Nephron progenitor cell (in vitro differentiated cells): ENCODE data around the gene NDUFS7.

Source experiments
- DNase-seq: peaks from one replicate; pipeline ENCODE4 v3.0.0; 2021
- H3K27ac Mint-ChIP-seq: 2 replicates; pipeline ENCODE4 v1.8.0; 2021; ENCODE audit warnings: mild to moderate bottlenecking, moderate library complexity, mixed read lengths
- H3K27me3 Mint-ChIP-seq: 2 replicates; pipeline ENCODE4 v1.8.0; 2021; ENCODE audit warnings: mild to moderate bottlenecking, low read depth, mixed read lengths; ENCODE audit not compliant: poor library complexity
- H3K36me3 Mint-ChIP-seq: 2 replicates; pipeline ENCODE4 v1.8.0; 2021; ENCODE audit warnings: low read depth, mixed read lengths
- H3K4me1 Mint-ChIP-seq: 2 replicates; pipeline ENCODE4 v1.8.0; 2021; ENCODE audit warnings: mixed read lengths
- H3K4me3 Mint-ChIP-seq: 2 replicates; pipeline ENCODE4 v1.8.0; 2021; ENCODE audit warnings: mild to moderate bottlenecking, moderate library complexity, mixed read lengths
- H3K9me3 Mint-ChIP-seq: 2 replicates; pipeline ENCODE4 v1.8.0; 2021; ENCODE audit warnings: mild to moderate bottlenecking, moderate library complexity, mixed read lengths
- TF ChIP-seq, protein P1 (sequence below): fragments of 200-600 bp; sonication (generic); IDR thresholded peaks from 2 replicates; pipeline ENCODE4 v1.5.0; 2021; ENCODE audit warnings: antibody characterized with exemption

The NDUFS7 gene

DNA sequence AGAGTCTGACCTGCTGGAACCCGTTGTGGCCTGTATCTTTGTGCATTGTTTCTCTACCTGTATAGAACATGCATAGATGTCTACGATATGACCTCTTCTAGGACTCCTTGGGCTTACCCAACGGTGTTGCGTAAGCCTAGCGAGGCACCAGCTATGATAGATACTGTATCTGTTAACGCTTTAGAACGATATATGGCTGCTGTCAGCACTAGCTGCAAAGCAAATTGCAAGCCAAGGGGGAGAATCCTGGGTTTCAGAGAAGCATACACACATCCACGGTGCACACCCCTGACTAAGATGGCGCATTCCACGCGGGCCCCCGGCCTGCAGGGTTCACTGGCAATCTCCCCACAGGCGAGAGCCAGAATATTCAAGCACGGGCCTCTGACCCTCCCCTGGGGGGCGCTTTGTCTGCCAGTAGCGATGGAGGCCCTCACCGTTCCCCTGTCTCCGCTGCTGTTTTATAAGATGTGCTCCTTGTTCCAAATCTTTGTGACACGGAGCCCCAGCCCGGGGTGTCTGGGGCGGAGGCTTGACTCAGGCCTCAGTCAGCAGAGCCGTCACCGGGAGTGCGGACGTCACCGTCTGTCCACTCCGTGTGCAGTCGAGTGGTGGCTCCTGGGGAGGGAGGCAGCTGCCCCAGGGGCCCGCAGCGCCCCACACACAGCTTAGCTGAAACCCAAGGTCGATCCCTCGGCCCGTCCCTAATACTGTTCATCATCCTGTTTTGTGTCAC lies 41.6 kb downstream of the NDUFS7 start:
- TF ChIP-seq, protein P1, sequence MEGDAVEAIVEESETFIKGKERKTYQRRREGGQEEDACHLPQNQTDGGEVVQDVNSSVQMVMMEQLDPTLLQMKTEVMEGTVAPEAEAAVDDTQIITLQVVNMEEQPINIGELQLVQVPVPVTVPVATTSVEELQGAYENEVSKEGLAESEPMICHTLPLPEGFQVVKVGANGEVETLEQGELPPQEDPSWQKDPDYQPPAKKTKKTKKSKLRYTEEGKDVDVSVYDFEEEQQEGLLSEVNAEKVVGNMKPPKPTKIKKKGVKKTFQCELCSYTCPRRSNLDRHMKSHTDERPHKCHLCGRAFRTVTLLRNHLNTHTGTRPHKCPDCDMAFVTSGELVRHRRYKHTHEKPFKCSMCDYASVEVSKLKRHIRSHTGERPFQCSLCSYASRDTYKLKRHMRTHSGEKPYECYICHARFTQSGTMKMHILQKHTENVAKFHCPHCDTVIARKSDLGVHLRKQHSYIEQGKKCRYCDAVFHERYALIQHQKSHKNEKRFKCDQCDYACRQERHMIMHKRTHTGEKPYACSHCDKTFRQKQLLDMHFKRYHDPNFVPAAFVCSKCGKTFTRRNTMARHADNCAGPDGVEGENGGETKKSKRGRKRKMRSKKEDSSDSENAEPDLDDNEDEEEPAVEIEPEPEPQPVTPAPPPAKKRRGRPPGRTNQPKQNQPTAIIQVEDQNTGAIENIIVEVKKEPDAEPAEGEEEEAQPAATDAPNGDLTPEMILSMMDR = no peak
- DNase-seq = no peak
- Mint-ChIP-seq H3K4me1 (peaks cover 69% of the 10 kb centered on the region), H3K9me3 (no peaks in the 10 kb centered on the region), H3K4me3 (peak overlapping the region; percentile 71), H3K36me3 (peaks cover 26% of the 10 kb centered on the region), H3K27ac (peak overlapping the region; percentile 92), H3K27me3 (no peaks in the 10 kb centered on the region)

DNA sequence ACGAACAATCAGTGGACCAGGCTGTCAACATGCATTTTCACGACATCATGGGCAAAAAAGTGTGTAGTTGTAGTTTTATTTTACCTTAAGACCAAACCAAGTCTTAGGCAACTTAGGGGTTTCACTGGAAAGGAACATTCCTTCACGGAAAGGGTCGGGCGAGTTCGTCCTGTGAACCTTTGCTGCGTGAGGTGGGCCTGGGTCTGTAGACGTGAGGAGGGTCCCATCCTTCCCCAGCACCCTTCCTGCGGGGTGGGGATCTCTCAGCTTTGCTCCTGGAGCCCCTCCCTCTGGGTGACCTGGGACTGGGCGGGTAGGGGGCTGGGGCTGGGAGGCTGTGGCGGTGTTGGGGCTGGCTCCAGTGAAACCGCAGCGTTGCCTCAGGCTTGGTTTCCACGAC lies 42.2 kb downstream of the NDUFS7 start:
- H3K27ac Mint-ChIP-seq = peak overlapping the region; percentile 92
- H3K9me3 Mint-ChIP-seq = no peaks in the 10 kb centered on the region
- peaks cover 64% of the 10 kb centered on the region for H3K4me1 Mint-ChIP-seq
- DNase-seq = no peak
- H3K36me3 Mint-ChIP-seq = peaks cover 22% of the 10 kb centered on the region
- H3K4me3 Mint-ChIP-seq = peak overlapping the region; percentile 54
- TF ChIP-seq, protein P1 = no peak
- H3K27me3 Mint-ChIP-seq = no peaks in the 10 kb centered on the region

DNA sequence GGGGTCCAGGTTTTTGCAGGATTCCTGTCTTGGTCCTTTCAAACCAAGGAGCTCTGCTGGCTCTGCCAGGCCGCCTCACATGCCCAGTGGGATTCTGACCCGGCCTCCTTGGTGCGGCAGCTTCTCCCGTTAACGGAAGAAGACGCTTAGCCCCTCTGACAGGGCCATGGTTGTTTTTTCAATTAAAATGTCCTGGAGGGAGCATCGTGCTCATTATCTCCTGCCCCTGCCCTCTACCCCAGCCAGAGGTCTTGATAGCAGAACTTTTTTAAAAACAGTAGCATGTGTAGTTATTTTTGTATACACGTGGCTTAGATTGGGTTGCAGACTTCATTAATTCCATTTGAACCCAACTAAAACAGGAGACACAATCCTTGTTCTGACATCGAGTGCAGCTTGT lies 43.0 kb downstream of the NDUFS7 start:
- Mint-ChIP-seq H3K27me3 (no peaks in the 10 kb centered on the region), H3K27ac (no peak overlapping the region), H3K9me3 (no peaks in the 10 kb centered on the region), H3K4me1 (peaks cover 57% of the 10 kb centered on the region), H3K4me3 (no peak overlapping the region), H3K36me3 (peaks cover 20% of the 10 kb centered on the region)
- DNase-seq = no peak
- TF ChIP-seq, protein P1 = no peak

DNA sequence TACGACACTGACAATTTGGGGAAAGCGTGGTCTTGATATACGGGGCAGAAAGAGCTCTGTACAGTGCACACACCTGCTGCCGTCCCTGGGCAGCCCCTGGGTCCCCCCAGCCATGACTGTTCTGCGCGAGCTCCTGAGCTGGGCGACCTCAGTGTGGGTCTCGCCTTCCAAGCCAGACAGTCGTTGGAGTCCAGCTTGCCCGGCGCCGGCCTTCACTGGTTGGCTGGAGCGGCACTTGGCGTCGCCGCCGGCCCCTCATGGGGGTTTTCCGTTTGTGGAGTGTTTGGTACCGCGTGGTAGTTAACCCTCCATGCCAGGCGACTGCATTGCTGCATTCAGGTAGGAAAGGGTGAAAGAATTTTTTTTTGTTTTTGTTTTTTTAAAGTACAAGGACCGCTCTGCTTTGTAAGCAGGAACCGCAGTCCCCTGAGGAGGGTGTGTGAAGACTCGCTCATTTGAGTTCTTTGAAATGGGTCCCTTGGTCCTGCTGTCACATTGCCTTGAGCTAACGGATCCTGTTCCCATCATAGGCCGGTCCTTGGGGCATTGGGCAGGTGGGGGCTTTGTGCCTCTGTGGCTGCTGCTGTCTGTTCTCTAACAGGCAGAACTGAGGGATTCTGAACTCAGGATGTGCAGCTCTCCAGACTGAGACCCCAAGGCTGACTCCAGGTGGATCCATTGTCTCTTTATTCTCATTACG lies 43.7 kb downstream of the NDUFS7 start:
- Mint-ChIP-seq H3K27me3 (no peaks in the 10 kb centered on the region), H3K4me3 (no peak overlapping the region), H3K27ac (no peak overlapping the region), H3K4me1 (peaks cover 52% of the 10 kb centered on the region), H3K9me3 (no peaks in the 10 kb centered on the region), H3K36me3 (peaks cover 18% of the 10 kb centered on the region)
- DNase-seq = no peak
- TF ChIP-seq, protein P1 = no peak

DNA sequence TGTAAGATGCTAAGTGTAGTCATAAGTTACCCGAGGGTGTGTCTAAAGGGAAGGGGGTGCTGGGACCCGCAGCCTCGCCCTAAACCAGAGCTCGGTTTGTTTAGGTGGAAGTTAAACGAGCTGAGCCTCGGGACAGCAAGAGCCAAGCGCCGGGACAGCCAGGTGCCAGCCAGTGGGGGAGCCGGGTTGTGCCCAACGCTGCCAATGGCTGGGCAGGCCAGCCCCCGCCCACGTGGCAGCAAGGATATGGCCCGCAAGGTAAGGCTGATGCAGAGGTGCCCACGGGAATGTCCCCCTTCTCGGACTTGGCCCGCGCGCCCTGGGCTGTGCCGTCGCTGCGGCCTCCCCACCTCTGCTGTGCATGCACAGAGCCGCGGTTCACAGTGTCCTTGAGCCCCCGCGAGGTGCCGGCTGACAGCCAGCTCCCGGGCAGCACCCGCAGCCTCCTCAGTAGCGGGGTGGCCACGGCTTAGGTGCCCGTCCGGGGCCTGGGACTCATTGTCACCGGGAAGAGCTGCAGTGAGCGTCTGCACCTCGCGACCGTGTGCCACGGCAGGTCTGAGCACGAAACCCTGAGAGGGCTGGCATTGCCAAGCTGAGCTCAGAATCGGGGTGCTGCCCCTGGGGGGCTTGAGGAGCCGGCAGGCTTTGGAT lies 45.2 kb downstream of the NDUFS7 start:
- Mint-ChIP-seq H3K27ac (no peak overlapping the region), H3K27me3 (no peaks in the 10 kb centered on the region), H3K9me3 (no peaks in the 10 kb centered on the region), H3K4me1 (peaks cover 37% of the 10 kb centered on the region), H3K36me3 (peaks cover 9% of the 10 kb centered on the region), H3K4me3 (no peak overlapping the region)
- no peak for DNase-seq
- TF ChIP-seq, protein P1 = no peak
